ENCODE data around the gene TXNRD1. TPM values are rescaled to one million over a fixed set of nuclear protein-coding genes. Genes with fewer than 3 reads are reported as not detected.
"Not testable (repeated sequence)": the region's sequence is repeated elsewhere in the genome, so short reads cannot be mapped to it uniquely, and the experiment has no call there.

The TXNRD1 gene
- polyA plus RNA-seq, 1 donor = 32.7 TPM

DNA sequence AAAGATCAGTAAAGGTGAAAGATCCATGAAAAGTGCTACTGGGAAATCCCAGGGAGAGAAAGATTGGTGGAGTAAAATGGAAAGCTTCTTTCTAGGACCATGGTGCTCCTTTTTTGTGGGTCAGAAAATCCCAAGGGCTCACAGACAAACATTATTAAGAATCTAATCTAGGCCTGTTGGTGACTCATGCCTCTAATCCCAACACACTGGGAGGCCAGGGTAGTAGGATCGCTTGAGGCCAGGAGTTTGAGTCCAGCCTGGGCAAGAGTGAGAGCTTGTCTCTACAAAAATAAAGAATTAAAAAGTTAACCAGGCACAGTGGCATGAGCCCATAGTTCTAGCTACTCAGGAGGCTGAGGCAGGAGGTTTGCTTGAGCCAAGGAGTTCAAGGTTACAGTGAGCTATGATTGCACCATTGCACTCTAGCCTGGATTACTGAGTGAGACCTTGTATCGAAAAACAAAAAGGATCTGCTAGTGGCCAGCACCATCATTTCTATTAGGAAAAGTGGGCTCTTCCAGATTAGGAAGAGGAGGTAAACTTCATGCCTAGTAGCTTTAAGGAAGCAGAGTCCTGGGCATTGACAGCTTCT is 43.0 kb downstream of the TXNRD1 start:
- Histone ChIP-seq H3K27me3 (ENCODE audit: control insufficient read depth, insufficient read depth, low read length) (no peaks in the 10 kb centered on the region), H3K27ac (ENCODE audit: low read length) (no peak overlapping the region), H3K4me1 (ENCODE audit: control insufficient read depth, insufficient read depth, low read length) (no peaks in the 10 kb centered on the region), H3K4me3 (ENCODE audit: low read length) (no peak overlapping the region), H3K9me3 (ENCODE audit: control insufficient read depth, low read depth, low read length) (no peaks in the 10 kb centered on the region), H3K36me3 (ENCODE audit: control insufficient read depth, insufficient read depth, low read length) (no peaks in the 10 kb centered on the region)
- DNase-seq = no peak
- no CpG with 5 or more reads among the region's 2 CpGs for WGBS (ENCODE audit: insufficient coverage, low lambda C conversion rate)

DNA sequence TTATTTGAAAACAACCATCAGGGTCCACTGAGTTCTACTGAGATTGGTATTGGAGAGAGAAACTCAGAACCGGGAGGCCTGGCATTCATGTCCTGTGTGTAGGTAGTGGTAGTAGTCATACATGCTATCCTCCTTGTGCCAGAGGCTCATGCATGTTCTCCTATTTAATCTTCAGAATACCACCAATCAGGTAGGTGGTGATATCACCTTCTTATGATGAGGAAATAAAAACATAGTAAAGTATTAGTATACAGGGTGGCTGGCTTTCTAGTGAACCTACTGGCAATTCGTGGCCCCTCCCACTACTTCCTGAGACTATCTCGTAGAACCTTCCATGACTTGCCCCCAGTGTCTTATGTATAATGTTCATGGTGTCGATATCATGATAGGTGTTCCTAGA is 47.4 kb downstream of the TXNRD1 start:
- no peaks in the 10 kb centered on the region for H3K4me1 ChIP-seq (ENCODE audit: control insufficient read depth, insufficient read depth, low read length)
- H3K4me3 ChIP-seq (ENCODE audit: low read length) = no peak overlapping the region
- no CpG with 5 or more reads among the region's 4 CpGs for WGBS (ENCODE audit: insufficient coverage, low lambda C conversion rate)
- H3K9me3 ChIP-seq (ENCODE audit: control insufficient read depth, low read depth, low read length) = no peaks in the 10 kb centered on the region
- no peaks in the 10 kb centered on the region for H3K27me3 ChIP-seq (ENCODE audit: control insufficient read depth, insufficient read depth, low read length)
- no peak for DNase-seq
- H3K27ac ChIP-seq (ENCODE audit: low read length) = no peak overlapping the region
- H3K36me3 ChIP-seq (ENCODE audit: control insufficient read depth, insufficient read depth, low read length) = no peaks in the 10 kb centered on the region

DNA sequence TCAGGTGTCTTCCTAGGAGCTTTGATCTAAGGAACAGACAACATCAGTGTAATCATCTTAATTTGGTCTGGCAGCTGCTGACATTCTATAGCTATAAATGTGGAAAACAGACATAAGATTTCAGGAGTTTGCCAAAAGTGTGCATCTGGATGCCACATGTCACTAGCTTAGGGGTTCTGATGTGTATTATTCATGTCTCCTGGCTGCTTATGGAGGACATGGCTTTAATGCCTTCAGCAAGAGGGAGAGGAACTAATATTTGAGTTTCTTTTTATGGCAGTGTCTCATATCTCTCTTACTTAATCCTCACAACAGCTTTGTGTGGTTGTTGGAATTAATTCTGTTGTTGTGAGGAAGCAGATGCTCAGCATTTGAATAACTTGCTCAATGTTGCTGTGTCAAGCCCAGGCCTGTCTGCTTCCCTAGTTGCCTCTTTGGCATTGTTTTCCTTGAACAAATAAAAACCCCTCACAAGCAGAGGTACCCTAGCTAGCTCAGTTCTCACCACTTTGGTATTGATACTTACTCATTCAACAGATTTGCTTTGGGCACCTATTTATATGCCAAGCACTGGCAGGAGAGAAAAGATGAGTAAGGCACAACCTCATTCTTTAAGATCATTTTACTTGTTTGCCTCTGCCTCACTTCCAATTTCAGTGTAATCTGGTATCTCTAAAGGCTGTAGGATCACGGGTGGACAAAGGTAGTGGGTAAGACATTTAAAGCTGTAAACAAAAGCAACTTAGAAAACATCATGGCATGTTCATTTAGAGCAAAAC is 48.2 kb downstream of the TXNRD1 start:
- no peaks in the 10 kb centered on the region for H3K27me3 ChIP-seq (ENCODE audit: control insufficient read depth, insufficient read depth, low read length)
- H3K36me3 ChIP-seq (ENCODE audit: control insufficient read depth, insufficient read depth, low read length) = no peaks in the 10 kb centered on the region
- no peak overlapping the region for H3K4me3 ChIP-seq (ENCODE audit: low read length)
- no peak for DNase-seq
- H3K9me3 ChIP-seq (ENCODE audit: control insufficient read depth, low read depth, low read length) = no peaks in the 10 kb centered on the region
- H3K4me1 ChIP-seq (ENCODE audit: control insufficient read depth, insufficient read depth, low read length) = no peaks in the 10 kb centered on the region
- H3K27ac ChIP-seq (ENCODE audit: low read length) = no peak overlapping the region
- no CpG with 5 or more reads among the region's 1 CpG for WGBS (ENCODE audit: insufficient coverage, low lambda C conversion rate)

GRCh38 chr12:104265436-104265835 is 49.9 kb downstream of the TXNRD1 start:
- not testable (repeated sequence) for DNase-seq; H3K4me3 ChIP-seq (ENCODE audit: low read length); H3K27me3 ChIP-seq (ENCODE audit: control insufficient read depth, insufficient read depth, low read length); H3K9me3 ChIP-seq (ENCODE audit: control insufficient read depth, low read depth, low read length); H3K36me3 ChIP-seq (ENCODE audit: control insufficient read depth, insufficient read depth, low read length); H3K27ac ChIP-seq (ENCODE audit: low read length); H3K4me1 ChIP-seq (ENCODE audit: control insufficient read depth, insufficient read depth, low read length)
- no CpG with 5 or more reads among the region's 24 CpGs for WGBS (ENCODE audit: insufficient coverage, low lambda C conversion rate)

DNA sequence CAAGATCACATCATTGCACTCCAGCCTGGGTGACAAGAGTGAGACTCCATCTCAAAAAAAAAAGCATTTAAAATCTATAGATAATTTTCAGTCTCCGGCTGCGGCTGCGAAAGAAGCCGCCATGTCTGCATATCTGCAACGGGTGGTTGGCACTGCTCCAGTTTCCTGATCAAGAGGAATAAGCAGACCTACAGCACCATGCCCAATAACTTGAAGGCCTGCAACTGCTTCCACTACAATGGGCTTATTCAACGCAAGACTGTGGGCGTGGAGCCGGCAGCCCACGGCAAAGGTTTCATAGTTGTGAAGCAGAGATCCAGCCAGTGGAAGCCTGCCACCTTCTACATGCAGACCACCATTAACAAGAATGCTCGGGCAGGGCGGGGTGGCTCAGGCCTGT is 57.4 kb downstream of the TXNRD1 start:
- Histone ChIP-seq H3K4me1 (ENCODE audit: control insufficient read depth, insufficient read depth, low read length) (peaks cover 2% of the 10 kb centered on the region), H3K36me3 (ENCODE audit: control insufficient read depth, insufficient read depth, low read length) (no peaks in the 10 kb centered on the region), H3K27me3 (ENCODE audit: control insufficient read depth, insufficient read depth, low read length) (no peaks in the 10 kb centered on the region), H3K4me3 (ENCODE audit: low read length) (no peak overlapping the region), H3K27ac (ENCODE audit: low read length) (no peak overlapping the region), H3K9me3 (ENCODE audit: control insufficient read depth, low read depth, low read length) (no peaks in the 10 kb centered on the region)
- DNase-seq = no peak
- no CpG with 5 or more reads among the region's 11 CpGs for WGBS (ENCODE audit: insufficient coverage, low lambda C conversion rate)

- Histone ChIP-seq H3K27me3 (ENCODE audit: control insufficient read depth, insufficient read depth, low read length) (no peaks in the 10 kb centered on the region), H3K4me3 (ENCODE audit: low read length) (no peak overlapping the region), H3K27ac (ENCODE audit: low read length) (no peak overlapping the region), H3K4me1 (ENCODE audit: control insufficient read depth, insufficient read depth, low read length) (peaks cover 2% of the 10 kb centered on the region), H3K9me3 (ENCODE audit: control insufficient read depth, low read depth, low read length) (no peaks in the 10 kb centered on the region), H3K36me3 (ENCODE audit: control insufficient read depth, insufficient read depth, low read length) (no peaks in the 10 kb centered on the region)
- WGBS (ENCODE audit: insufficient coverage, low lambda C conversion rate) = no CpG with 5 or more reads among the region's 11 CpGs
- no peak for DNase-seq
Measured at GRCh38 chr12:104273503-104273902, 57.9 kb downstream of the TXNRD1 start.

GRCh38 chr12:104274811-104275210 is 59.2 kb downstream of the TXNRD1 start:
- no peaks in the 10 kb centered on the region for H3K9me3 ChIP-seq (ENCODE audit: control insufficient read depth, low read depth, low read length)
- 100% methylated on average over 2 of the region's 4 CpGs for WGBS (ENCODE audit: insufficient coverage, low lambda C conversion rate)

GRCh38 chr12:104275689-104276088 is 60.1 kb downstream of the TXNRD1 start:
- Histone ChIP-seq H3K27ac (ENCODE audit: low read length) (no peak overlapping the region), H3K4me3 (ENCODE audit: low read length) (no peak overlapping the region), H3K9me3 (ENCODE audit: control insufficient read depth, low read depth, low read length) (no peaks in the 10 kb centered on the region), H3K4me1 (ENCODE audit: control insufficient read depth, insufficient read depth, low read length) (peaks cover 2% of the 10 kb centered on the region), H3K36me3 (ENCODE audit: control insufficient read depth, insufficient read depth, low read length) (no peaks in the 10 kb centered on the region), H3K27me3 (ENCODE audit: control insufficient read depth, insufficient read depth, low read length) (no peaks in the 10 kb centered on the region)
- no peak for DNase-seq
- 44% methylated on average over 3 of the region's 5 CpGs for WGBS (ENCODE audit: insufficient coverage, low lambda C conversion rate)

More at GRCh38 chr12:104274811-104275210, 59.2 kb downstream of the TXNRD1 start:
- Histone ChIP-seq H3K36me3 (ENCODE audit: control insufficient read depth, insufficient read depth, low read length) (no peaks in the 10 kb centered on the region), H3K27ac (ENCODE audit: low read length) (no peak overlapping the region), H3K27me3 (ENCODE audit: control insufficient read depth, insufficient read depth, low read length) (no peaks in the 10 kb centered on the region), H3K4me1 (ENCODE audit: control insufficient read depth, insufficient read depth, low read length) (peaks cover 2% of the 10 kb centered on the region), H3K4me3 (ENCODE audit: low read length) (no peak overlapping the region)
- DNase-seq = no peak

DNA sequence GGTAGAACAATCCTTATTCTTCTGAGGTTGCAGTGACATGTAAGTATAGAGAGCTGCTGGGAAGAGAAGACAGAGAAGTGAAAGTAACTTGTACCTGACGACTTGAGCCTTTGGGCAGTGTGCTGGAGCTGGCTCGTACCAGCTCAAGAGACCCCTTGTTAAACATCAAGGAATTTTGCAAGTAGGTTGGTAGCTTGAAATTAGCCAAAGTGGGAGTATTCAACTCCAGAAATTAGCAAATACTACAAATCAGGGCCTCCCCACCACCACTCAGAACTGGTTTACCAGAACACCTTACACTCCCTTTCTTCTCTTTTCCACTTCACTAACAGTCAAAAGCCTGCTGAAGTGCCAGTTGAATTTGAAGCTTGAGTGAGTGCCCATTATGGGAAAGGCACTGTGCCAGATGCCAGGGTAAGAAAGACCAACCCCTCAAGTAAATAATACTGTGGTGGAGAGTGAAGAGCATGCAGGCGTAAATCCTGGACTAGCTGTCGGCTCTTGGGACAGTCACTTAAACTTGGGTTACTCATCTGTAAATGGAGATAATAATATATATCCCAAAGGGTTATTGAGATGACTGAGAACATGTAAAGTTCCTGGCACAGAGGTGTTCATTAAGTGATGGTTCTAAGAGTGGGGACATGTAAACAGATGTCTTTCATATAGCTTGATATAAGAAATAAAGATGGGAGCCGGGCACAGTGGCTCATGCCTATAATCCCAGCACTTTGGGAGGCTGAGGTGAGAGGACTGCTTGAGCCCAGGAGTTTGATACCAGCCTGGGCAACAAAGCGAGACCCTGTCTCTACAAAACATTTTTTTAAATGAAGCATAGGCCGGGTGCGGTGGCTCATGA is 60.9 kb downstream of the TXNRD1 start:
- Histone ChIP-seq H3K36me3 (ENCODE audit: control insufficient read depth, insufficient read depth, low read length) (no peaks in the 10 kb centered on the region), H3K27me3 (ENCODE audit: control insufficient read depth, insufficient read depth, low read length) (no peaks in the 10 kb centered on the region), H3K4me1 (ENCODE audit: control insufficient read depth, insufficient read depth, low read length) (peaks cover 2% of the 10 kb centered on the region), H3K27ac (ENCODE audit: low read length) (no peak overlapping the region), H3K9me3 (ENCODE audit: control insufficient read depth, low read depth, low read length) (no peaks in the 10 kb centered on the region), H3K4me3 (ENCODE audit: low read length) (no peak overlapping the region)
- WGBS (ENCODE audit: insufficient coverage, low lambda C conversion rate) = no CpG with 5 or more reads among the region's 8 CpGs
- peak in 1 of 2 donors; percentile 17 for DNase-seq

GRCh38 chr12:104279164-104279563 is 63.6 kb downstream of the TXNRD1 start:
- Histone ChIP-seq H3K9me3 (ENCODE audit: control insufficient read depth, low read depth, low read length) (no peaks in the 10 kb centered on the region), H3K4me1 (ENCODE audit: control insufficient read depth, insufficient read depth, low read length) (peaks cover 2% of the 10 kb centered on the region), H3K27me3 (ENCODE audit: control insufficient read depth, insufficient read depth, low read length) (no peaks in the 10 kb centered on the region), H3K4me3 (ENCODE audit: low read length) (no peak overlapping the region), H3K27ac (ENCODE audit: low read length) (no peak overlapping the region), H3K36me3 (ENCODE audit: control insufficient read depth, insufficient read depth, low read length) (no peaks in the 10 kb centered on the region)
- no peak for DNase-seq
